Tibial nerve (tissue), 4 donors: ENCODE results near the gene THSD4. TPM values are rescaled to one million over a fixed set of nuclear protein-coding genes. Genes with fewer than 3 reads are reported as not detected.

Experiments
- DNase-seq, 2 donors: peaks; one replicate each; pipeline ENCODE4 v3.0.0-alpha.2; 2019; ENCODE audit warnings: low spot score in 2 of 2
- H3K27ac ChIP-seq, 4 donors: fragments of 200-600 bp; sonication (generic) in 3 of 4; one replicate each; pipeline ENCODE4 v1.5.1; 2017 to 2019; ENCODE audit warnings: mild to moderate bottlenecking in 1 of 4
- H3K27me3 ChIP-seq, 2 donors: fragments of 200-600 bp; sonication (generic) in 1 of 2; one replicate each; pipeline versions ENCODE4 v1.5.1 to v1.6.0; 2017 to 2019
- H3K36me3 ChIP-seq, 3 donors: fragments of 200-600 bp; sonication (generic); one replicate each; pipeline ENCODE4 v1.5.1; 2018 to 2019
- H3K4me1 ChIP-seq, 4 donors: fragments of 200-600 bp; sonication (generic) in 3 of 4; one replicate each; pipeline ENCODE4 v1.5.1; 2017 to 2019
- H3K4me3 ChIP-seq, 4 donors: fragments of 200-600 bp; sonication (generic) in 3 of 4; one replicate each; pipeline ENCODE4 v1.5.1; 2017 to 2019; ENCODE audit warnings: mild to moderate bottlenecking in 1 of 4, moderate library complexity in 1 of 4
- H3K9me3 ChIP-seq, 4 donors: fragments of 200-600 bp; sonication (generic) in 3 of 4; one replicate each; pipeline ENCODE4 v1.5.1; 2017 to 2019
- CTCF ChIP-seq, 5 experiments: fragments of 200-600 bp in 3 of 5; fragments of 450-650 bp in 2 of 5; sonication (generic) in 3 of 5; IDR thresholded peaks; one replicate each; pipeline ENCODE4 v1.5.1; 2016 to 2019; ENCODE audit warnings: antibody characterized with exemption in 5 of 5, mild to moderate bottlenecking in 3 of 5, moderate library complexity in 2 of 5
- EP300 ChIP-seq, 2 donors: sonication (generic); formaldehyde crosslinking; IDR thresholded peaks; one replicate each; pipeline ENCODE4 v1.6.1; 2017; ENCODE audit warnings: antibody characterized with exemption in 2 of 2, mild to moderate bottlenecking in 1 of 2
- POLR2A ChIP-seq, 2 donors: fragments of 450-650 bp; IDR thresholded peaks; one replicate each; pipeline ENCODE4 v1.6.1; 2017; ENCODE audit warnings: antibody characterized with exemption in 2 of 2, mild to moderate bottlenecking in 2 of 2, moderate library complexity in 2 of 2
- WGBS, 2 donors: methylation state at CpG; one replicate each; pipeline ENCODE4 v1.1.5; 2018; 5-methylcytosine and 5-hydroxymethylcytosine counted together
- total RNA-seq, 4 donors: library from RNA; depleted of rRNA; stranded (reverse); fragments of >200 nt; gene quantifications; one replicate each; pipeline ENCODE4 v1.1.0, GENCODE V29; 2016

The THSD4 gene
- total RNA-seq, 4 donors from 2014 or later = 9.6 to 25.1 (median 21.2) TPM

- H3K27me3 ChIP-seq = no peaks in the 10 kb centered on the region
- H3K27ac ChIP-seq = no peak overlapping the region
- H3K4me3 ChIP-seq = no peak overlapping the region
- no peak for DNase-seq
- WGBS, 2 donors = 92 to 94% methylated on average over 1 of the region's 1 CpG
- no peaks in the 10 kb centered on the region for H3K36me3 ChIP-seq
- no peaks in the 10 kb centered on the region for H3K4me1 ChIP-seq
- H3K9me3 ChIP-seq = no peaks in the 10 kb centered on the region
- TF ChIP-seq POLR2A (IDR thresholded peaks at IDR 0.05) (no peak), EP300 (IDR thresholded peaks at IDR 0.05) (no peak), CTCF (IDR thresholded peaks at IDR 0.05) (no peak)
These were observed 233.3 kb downstream of the THSD4 start for GRCh38 chr15:71348597-71348996.

DNA sequence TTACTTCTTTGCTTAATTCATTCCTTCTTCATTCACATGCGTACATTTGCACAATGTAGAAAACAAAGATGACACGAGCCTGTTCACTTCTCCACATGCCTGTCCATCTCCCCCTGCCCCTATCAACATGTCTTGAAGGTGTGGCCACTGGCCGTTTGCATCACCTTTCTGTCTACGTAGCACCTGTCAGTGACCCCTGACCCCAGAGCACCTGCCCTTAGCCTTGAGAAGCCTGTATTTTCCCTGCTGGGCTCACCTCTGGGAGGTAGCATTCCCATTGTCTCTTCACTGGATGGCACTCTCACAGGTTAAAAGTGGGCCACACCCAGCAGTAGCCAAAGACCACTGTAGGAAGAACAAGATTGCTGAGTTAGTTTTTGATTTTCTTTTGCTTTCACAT, 234.1 kb downstream of the THSD4 start:
- WGBS, 2 donors = 85 to 90% methylated on average over 4 of the region's 4 CpGs
- Histone ChIP-seq H3K27ac (no peak overlapping the region), H3K27me3 (no peaks in the 10 kb centered on the region), H3K9me3 (no peaks in the 10 kb centered on the region), H3K4me1 (no peaks in the 10 kb centered on the region), H3K36me3 (no peaks in the 10 kb centered on the region), H3K4me3 (no peak overlapping the region)
- TF ChIP-seq EP300 (IDR thresholded peaks at IDR 0.05) (no peak), CTCF (IDR thresholded peaks at IDR 0.05) (no peak), POLR2A (IDR thresholded peaks at IDR 0.05) (no peak)
- no peak for DNase-seq

GRCh38 chr15:71349736-71350526, 234.7 kb downstream of the THSD4 start:
- Histone ChIP-seq H3K9me3 (no peaks in the 10 kb centered on the region), H3K27me3 (no peaks in the 10 kb centered on the region), H3K4me3 (no peak overlapping the region), H3K36me3 (no peaks in the 10 kb centered on the region), H3K27ac (no peak overlapping the region), H3K4me1 (no peaks in the 10 kb centered on the region)
- WGBS, 2 donors = 86 to 87% methylated on average over 7 of the region's 7 CpGs
- no peak for DNase-seq
- no peak for TF ChIP-seq CTCF (IDR thresholded peaks at IDR 0.05)
- no peak for TF ChIP-seq POLR2A (IDR thresholded peaks at IDR 0.05)
- TF ChIP-seq EP300 (IDR thresholded peaks at IDR 0.05) = no peak

DNA sequence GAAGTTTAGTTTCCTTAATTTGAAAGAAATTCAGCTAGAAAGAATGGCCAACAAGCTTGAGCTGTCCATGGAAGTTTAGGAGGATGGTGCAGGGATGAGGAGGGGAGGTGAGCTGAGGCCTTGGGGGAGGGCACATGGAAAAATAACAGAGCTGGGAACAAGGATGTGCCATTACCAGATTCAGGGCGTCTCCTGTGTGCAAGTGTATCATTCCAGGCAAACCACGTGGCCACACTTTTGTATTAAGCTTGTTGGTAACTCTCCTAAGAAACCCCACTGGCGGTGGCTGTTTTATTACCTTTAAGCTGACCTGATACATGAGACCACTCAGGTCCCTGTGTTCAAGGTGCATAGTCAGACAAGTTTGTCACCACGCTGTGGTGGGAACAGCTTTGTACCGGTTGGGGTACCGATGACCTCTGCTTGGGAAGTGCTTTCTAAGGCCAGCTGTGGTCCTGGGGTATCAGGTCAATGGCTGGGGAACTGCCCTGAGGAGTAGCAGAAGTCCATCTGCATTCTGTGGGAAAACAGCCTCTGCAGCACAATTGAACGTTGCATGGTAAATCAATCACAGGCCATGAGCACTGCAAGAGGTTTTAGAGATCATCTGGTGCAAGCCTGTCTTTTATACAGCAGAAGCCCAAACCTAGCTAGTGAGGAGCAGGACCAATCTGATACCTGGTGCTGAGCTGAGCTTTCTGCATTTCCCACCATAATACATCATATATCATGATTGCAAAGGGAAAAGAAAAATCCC, 235.5 kb downstream of the THSD4 start:
- Histone ChIP-seq H3K27me3 (no peaks in the 10 kb centered on the region), H3K9me3 (no peaks in the 10 kb centered on the region), H3K36me3 (no peaks in the 10 kb centered on the region), H3K4me1 (no peaks in the 10 kb centered on the region), H3K27ac (no peak overlapping the region), H3K4me3 (no peak overlapping the region)
- no peak for DNase-seq
- 70 to 75% methylated on average over 7 of the region's 7 CpGs for WGBS, 2 donors
- no peak for TF ChIP-seq EP300 (IDR thresholded peaks at IDR 0.05)
- no peak for TF ChIP-seq POLR2A (IDR thresholded peaks at IDR 0.05)
- TF ChIP-seq CTCF (IDR thresholded peaks at IDR 0.05) = no peak

DNA sequence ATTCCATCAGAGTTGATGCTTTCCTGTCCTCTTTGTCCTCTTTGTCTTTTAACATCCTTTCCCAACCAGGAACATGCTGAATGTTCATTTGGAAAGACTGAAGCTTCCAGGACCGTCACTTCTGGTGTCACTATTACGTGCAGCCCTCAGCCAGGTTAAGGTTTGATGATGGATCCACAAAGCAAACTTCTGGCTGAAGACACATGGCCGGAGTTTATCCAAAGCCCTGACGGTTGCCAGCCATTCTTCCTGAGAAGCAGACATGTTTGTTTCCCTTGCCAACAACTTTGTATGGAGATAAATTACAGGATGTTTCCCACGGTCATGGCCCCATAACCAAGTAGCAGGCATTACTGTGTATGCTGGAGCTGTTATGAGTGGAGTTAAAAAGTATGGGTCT, 236.9 kb downstream of the THSD4 start:
- DNase-seq = no peak
- Histone ChIP-seq H3K9me3 (no peaks in the 10 kb centered on the region), H3K27ac (no peak overlapping the region), H3K27me3 (no peaks in the 10 kb centered on the region), H3K4me3 (no peak overlapping the region), H3K36me3 (no peaks in the 10 kb centered on the region), H3K4me1 (peaks cover 0 to 6% (median 0%) of the 10 kb centered on the region in 4 donors)
- WGBS, 2 donors = 84 to 85% methylated on average over 5 of the region's 5 CpGs
- TF ChIP-seq EP300 (IDR thresholded peaks at IDR 0.05) (no peak), CTCF (IDR thresholded peaks at IDR 0.05) (no peak), POLR2A (IDR thresholded peaks at IDR 0.05) (no peak)
